NCI-H2029 treated with DMSO at 0.1 percent for 48 hours (cell line): ENCODE measurements around the gene LYG1.

Source experiments
- DNase-seq: peaks from one replicate; lab custom pipeline; 2025; lab: John Stamatoyannopoulos, UW

Gene LYG1

DNA sequence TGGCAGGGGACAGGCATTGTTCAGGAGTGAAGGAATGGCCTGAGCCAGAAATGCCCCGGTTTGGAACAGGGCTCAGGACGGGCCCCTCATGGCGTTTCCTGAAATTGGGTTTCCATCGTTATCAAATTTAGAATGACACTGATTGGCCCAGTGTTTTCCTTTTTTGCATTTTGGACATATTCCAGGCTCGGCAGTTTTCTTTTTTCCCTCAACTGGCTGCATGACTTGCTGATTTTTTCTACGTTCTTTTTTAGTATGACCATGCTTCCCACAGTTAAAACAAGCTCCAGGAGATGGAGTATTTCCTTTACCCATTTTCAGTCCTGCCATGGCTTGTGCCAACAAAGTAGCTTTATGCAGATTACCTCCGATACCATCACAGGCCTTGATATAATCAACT lies 25.1 kb downstream of the LYG1 start:
- DNase-seq = no peak

DNA sequence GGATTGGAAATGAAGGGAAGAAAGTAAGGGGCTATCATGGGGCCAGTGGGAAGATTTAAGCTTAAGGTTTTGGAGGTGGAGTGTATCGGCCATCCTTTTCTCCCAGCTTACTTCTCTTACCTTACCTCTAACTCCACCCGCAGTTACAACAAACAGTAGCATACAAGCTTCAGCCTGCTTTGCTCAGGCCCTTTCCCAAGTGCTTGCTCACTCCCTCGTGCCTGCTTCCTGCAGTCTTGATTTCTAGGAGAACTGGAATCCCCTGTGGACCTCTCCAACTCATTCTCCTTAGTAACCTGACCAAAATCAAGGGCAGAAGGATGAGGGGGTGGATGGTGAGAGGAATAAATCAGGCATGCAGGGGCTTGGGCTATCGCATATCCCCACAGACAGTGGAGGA lies 39.8 kb downstream of the LYG1 start:
- DNase-seq = no peak

GRCh38 chr2:99260184-99260583 lies 40.8 kb downstream of the LYG1 start:
- no peak for DNase-seq

DNA sequence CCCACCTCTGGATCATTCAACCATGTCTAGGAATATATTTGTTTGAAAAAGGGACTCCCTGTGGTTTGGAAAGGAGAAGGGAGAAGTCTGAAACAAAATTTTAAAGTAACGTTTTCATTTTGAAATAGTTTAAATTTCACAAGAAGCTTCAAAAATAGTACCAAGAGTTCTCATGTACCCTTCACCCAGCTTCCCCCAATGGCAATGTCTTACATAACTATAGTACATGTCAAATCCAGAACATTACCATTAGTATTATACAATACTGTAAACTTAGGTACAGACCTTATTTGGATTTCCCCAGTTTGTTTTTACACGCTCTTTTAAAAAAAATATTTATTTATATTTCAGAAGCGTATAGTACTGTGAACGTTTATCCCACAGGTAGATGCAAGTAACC lies 41.5 kb downstream of the LYG1 start:
- no peak for DNase-seq

- no peak for DNase-seq
Measured at GRCh38 chr2:99256677-99257076, 44.3 kb downstream of the LYG1 start.

DNA sequence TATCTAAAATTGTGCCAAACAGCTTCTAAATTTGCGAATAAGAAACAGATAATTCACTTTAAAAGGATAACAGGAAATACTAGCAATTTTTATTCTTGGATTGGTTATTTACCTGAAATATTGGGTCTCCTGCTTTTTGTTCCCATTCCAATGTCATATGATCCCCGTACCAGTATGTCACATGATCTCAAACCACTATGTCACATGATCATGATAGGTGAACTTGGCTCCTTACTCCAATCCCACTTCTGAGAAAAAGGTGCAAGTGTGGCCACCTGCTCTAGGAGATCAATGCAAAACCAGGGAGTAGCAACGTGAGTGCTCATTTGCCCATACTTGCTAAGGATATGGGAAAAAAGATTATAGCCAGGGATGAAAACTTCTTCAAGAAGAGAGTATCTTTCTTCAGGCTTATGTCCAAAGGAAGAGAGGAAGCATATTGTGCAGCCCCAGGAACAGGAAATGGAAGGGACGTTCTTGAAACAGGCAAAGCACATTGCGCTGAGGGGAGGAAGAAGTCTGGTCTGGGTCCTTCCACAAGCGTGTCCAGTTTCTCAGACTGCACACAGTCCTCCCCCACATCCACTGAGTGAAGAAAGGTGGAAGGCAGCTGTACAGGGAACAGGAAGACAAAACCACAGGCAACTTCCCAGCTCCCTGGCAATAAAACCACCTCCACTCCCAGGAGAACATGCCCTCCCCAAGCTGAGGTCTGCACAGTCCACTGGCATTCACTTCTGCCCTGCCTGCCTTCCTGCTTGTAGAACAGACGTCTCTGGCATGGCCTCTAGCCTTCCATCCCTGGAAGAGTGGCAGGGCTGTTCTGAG lies 45.3 kb downstream of the LYG1 start, which contains the start of gene LYG2:
Gene LYG2, minus strand, starts transcription at position 176 of the 828 bp plus-strand sequence. CDS start 1,406 bp downstream, outside the sequence.
- no peak for DNase-seq

DNA sequence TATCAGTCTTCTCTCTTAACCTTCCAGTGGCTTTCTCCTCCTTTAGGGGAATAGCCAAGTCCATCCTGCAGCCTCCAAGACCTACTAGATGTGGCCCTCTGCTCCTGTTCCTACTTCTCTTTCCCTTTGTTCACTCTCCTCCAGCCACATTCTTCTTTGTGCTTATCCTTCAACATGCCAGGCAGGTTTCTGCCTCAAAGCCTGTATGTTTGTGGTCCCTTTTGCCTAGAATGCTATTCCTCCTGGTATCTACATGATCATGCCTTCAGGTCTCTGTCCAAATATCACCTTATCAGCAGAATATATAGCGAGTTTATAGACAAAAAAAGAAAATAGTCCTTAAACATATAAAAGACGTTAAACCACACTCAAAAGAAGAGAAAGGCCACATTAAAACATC lies 51.0 kb downstream of the LYG1 start:
- DNase-seq = no peak

DNA sequence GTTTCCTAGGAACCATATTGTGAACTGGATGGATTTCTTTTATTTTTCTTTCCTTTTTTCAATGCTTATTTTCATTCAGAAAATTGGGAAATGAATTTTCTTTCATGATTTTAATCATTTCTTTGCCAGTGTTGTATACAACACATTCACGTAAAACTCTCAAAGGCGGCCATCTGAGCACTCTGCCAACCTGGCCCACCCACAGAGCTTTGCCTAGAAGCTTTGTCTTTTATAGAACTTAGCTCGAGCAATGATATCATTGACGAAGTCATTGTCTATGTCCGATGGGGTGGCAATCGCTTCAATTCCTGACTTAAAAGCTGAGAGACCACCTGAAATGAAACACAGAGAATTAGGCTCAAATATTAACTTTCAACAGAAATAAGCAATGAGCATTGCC lies 58.8 kb downstream of the LYG1 start:
- DNase-seq = no peak

DNA sequence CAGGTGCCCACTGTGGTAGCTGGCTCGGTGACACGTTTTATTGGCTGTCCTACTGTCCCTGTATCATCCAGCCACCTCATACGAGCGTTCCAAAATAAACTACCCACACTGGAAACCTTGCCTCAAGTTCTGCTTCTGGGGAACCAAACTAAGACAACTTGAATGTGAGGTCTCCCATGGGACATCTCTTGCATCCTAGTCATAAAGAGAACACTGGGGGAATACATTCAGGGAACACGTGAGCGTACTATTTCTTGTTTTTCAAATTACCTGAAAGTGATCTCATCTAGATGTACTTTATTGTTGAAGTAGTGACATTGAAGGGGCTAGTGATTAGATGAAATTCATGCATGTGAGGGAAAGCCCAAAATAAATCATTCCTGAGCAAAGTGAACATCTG lies 60.6 kb downstream of the LYG1 start:
- DNase-seq = no peak

DNA sequence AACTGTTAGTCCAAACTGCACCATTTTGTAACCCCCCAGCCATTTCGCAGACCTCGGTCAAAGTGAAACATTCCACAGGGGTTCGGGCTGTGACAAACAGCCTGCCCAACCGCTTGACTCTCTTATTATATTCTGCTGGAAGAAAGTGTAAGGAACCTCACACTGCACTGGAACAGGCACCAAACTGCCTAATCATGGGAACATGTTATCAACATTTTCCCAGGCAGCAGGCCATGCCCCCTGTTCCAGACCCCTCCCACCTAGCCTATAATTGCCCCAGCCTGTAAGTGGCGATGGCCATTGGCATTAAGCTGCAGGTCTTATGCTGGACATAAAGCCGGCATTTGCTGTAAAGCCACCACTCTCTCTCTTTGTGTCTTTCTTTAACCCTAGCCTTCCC lies 62.4 kb downstream of the LYG1 start:
- no peak for DNase-seq
